MM.1S (cell line): ENCODE results near the gene OR52A1.
"Not testable (repeated sequence)": the region's sequence is repeated elsewhere in the genome, so short reads cannot be mapped to it uniquely, and the experiment has no call there.

ENCODE experiments used
- DNase-seq: peaks from one replicate; pipeline ENCODE4 v3.0.0-alpha.2; 2015
- H2AFZ ChIP-seq: fragments of 300-600 bp; sonication (generic); 2 replicates; pipeline ENCODE4 v1.6.0; 2016; ENCODE audit warnings: antibody characterized with exemption, low read length
- H3F3A ChIP-seq: fragments of 300-600 bp; sonication (generic); 2 replicates; pipeline ENCODE4 v1.6.1; 2016; ENCODE audit warnings: mild to moderate bottlenecking, antibody characterized with exemption, low read length, moderate library complexity, mixed read lengths; ENCODE audit not compliant: insufficient read depth
- H3K27ac ChIP-seq: fragments of 300-600 bp; sonication (generic); 2 replicates; pipeline ENCODE4 v1.5.1; 2016; ENCODE audit warnings: mild to moderate bottlenecking, low read length
- H3K27me3 ChIP-seq: fragments of 300-600 bp; sonication (generic); replicated peaks from 2 replicates; pipeline ENCODE4 v1.6.0; 2016; ENCODE audit warnings: low read length; ENCODE audit not compliant: insufficient read depth
- H3K36me3 ChIP-seq: fragments of 300-600 bp; sonication (generic); replicated peaks from 2 replicates; pipeline ENCODE4 v1.6.1; 2016; ENCODE audit warnings: mild to moderate bottlenecking, low read length, mixed read lengths; ENCODE audit not compliant: insufficient read depth
- H3K4me1 ChIP-seq: fragments of 300-600 bp; sonication (generic); 2 replicates; pipeline ENCODE4 v1.6.1; 2016; ENCODE audit warnings: low read length, mixed read lengths
- H3K4me2 ChIP-seq: fragments of 300-600 bp; sonication (generic); 2 replicates; pipeline ENCODE4 v1.6.0; 2016; ENCODE audit warnings: low read depth, low read length
- H3K4me3 ChIP-seq: fragments of 300-600 bp; sonication (generic); 2 replicates; pipeline ENCODE4 v1.5.1; 2016; ENCODE audit warnings: low read length, mixed read lengths
- H3K79me2 ChIP-seq: fragments of 300-600 bp; sonication (generic); 2 replicates; pipeline ENCODE4 v1.6.1; 2016; ENCODE audit warnings: mixed run types, low read length, mixed read lengths
- H3K9ac ChIP-seq: fragments of 300-600 bp; sonication (generic); 2 replicates; pipeline ENCODE4 v1.6.1; 2016; ENCODE audit warnings: low read length, mixed read lengths
- H3K9me2 ChIP-seq: fragments of 300-600 bp; sonication (generic); replicated peaks from 2 replicates; pipeline ENCODE4 v1.6.1; 2016; ENCODE audit warnings: mild to moderate bottlenecking, low read length, mixed read lengths; ENCODE audit not compliant: insufficient read depth
- H3K9me3 ChIP-seq: fragments of 300-600 bp; sonication (generic); replicated peaks from 2 replicates; pipeline ENCODE4 v1.6.1; 2016; ENCODE audit warnings: mild to moderate bottlenecking, low read length, mixed read lengths; ENCODE audit not compliant: insufficient read depth
- H4K20me1 ChIP-seq: fragments of 300-600 bp; sonication (generic); 2 replicates; pipeline ENCODE4 v1.6.1; 2016; ENCODE audit warnings: mild to moderate bottlenecking, low read length, moderate library complexity, mixed read lengths; ENCODE audit not compliant: insufficient read depth
- EZH2 ChIP-seq: fragments of 300-600 bp; sonication (generic); optimal IDR thresholded peaks from 2 replicates; pipeline ENCODE3; 2017; ENCODE audit warnings: low read depth, mild to moderate bottlenecking, antibody characterized with exemption, low read length, mixed read lengths
- EZH2phosphoT487 ChIP-seq: fragments of 300-600 bp; sonication (generic); IDR thresholded peaks from 2 replicates; pipeline ENCODE4 v1.6.1; 2018; ENCODE audit warnings: antibody characterized with exemption, low read length
- TF ChIP-seq, protein P1 (sequence below): fragments of 300-600 bp; sonication (generic); IDR thresholded peaks from 2 replicates; pipeline ENCODE4 v1.5.1; 2016; ENCODE audit warnings: antibody characterized with exemption, low read length, mixed read lengths

OR52A1 gene

DNA sequence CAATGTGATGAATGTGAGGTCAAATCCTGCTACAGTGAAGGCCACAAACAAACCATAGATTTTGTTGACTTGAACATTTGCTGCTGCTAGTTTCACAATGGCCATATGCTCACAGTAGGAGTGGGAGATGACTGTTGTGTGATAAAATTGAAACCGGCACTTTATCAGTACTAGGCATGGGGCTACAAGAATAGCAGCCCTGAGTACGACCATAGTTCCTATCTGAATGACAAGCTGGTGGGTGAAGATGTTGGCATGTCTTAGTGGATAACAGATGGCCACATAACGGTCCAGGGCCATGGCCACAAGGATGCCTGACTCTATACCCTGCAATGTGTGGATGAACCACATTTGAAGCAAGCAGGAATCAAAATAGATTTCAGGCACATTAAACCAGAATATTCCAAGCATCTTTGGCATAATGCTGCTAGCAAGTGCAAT, 2.8 kb downstream of the OR52A1 start:
- Histone ChIP-seq H3K4me2 (no peak overlapping the region), H3K9me3 (no peaks in the 10 kb centered on the region), H3K36me3 (no peaks in the 10 kb centered on the region), H3K9me2 (no peaks in the 10 kb centered on the region), H3K4me3 (no peak overlapping the region), H3K9ac (no peak overlapping the region), H3K4me1 (no peaks in the 10 kb centered on the region), H3K27me3 (no peaks in the 10 kb centered on the region), H3K27ac (no peak overlapping the region), H4K20me1 (no peaks in the 10 kb centered on the region), H3F3A (no peaks in the 10 kb centered on the region), H2AFZ (no peak overlapping the region), H3K79me2 (no peaks in the 10 kb centered on the region)
- TF ChIP-seq EZH2phosphoT487 (no peak), EZH2 (no peak)
- TF ChIP-seq, protein P1, sequence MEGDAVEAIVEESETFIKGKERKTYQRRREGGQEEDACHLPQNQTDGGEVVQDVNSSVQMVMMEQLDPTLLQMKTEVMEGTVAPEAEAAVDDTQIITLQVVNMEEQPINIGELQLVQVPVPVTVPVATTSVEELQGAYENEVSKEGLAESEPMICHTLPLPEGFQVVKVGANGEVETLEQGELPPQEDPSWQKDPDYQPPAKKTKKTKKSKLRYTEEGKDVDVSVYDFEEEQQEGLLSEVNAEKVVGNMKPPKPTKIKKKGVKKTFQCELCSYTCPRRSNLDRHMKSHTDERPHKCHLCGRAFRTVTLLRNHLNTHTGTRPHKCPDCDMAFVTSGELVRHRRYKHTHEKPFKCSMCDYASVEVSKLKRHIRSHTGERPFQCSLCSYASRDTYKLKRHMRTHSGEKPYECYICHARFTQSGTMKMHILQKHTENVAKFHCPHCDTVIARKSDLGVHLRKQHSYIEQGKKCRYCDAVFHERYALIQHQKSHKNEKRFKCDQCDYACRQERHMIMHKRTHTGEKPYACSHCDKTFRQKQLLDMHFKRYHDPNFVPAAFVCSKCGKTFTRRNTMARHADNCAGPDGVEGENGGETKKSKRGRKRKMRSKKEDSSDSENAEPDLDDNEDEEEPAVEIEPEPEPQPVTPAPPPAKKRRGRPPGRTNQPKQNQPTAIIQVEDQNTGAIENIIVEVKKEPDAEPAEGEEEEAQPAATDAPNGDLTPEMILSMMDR: no peak
- DNase-seq: no peak

DNA sequence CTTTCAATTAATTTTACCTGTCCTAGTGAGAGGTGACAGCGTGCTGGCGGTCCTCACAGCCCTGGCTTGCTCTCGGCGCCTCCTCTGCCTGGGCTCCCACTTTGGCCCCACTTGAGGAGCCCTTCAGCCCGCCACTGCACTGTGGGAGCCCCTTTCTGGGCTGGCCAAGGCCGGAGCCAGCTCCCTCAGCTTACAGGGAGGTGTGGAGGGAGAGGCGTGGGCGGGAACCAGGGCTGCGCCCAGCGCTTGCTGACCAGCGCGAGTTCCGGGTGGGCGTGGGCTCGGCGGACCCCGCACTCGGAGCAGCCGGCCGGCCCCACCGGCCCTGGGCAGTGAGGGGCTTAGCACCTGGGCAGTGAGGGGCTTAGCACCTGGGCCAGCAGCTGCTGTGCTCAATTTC, 10.4 kb downstream of the OR52A1 start:
- H3K9ac ChIP-seq, H3K4me2 ChIP-seq, H4K20me1 ChIP-seq, H3F3A ChIP-seq, DNase-seq, H3K4me1 ChIP-seq, H3K27ac ChIP-seq, H3K27me3 ChIP-seq, H3K9me3 ChIP-seq, H2AFZ ChIP-seq, H3K36me3 ChIP-seq, H3K4me3 ChIP-seq, H3K9me2 ChIP-seq, H3K79me2 ChIP-seq: not testable (repeated sequence)

DNA sequence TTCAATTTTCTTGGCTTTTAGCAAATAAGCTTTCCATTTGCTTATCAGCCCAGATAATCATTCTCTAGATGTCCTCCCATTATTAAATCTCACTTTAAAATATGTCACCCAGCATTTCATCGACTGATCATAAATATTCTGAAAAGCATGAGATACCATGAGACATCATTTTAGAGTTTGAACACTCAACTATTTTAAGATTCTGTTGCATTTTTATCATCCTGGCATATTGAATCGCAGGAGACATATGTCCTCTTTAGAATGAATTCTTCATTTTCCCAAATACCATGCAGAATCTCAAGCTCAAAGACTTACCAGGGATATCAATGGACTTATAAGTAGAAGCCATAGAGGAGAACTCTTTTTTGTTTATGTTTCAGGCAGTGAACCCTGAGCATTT, 16.6 kb downstream of the OR52A1 start, which contains the start of gene OR52A5:
OR52A5 (minus strand) TSS at position 361 of the 400 bp plus-strand sequence. CDS start 5,714 bp downstream, outside the sequence.
- H3K27ac ChIP-seq: no peak within 1 kb of the TSS
- no peaks in the 10 kb centered on the region for H3K9me2 ChIP-seq
- no peak within 1 kb of the TSS for H3K9ac ChIP-seq
- H3K4me3 ChIP-seq: no peak within 1 kb of the TSS
- TF ChIP-seq EZH2phosphoT487: no peak
- TF ChIP-seq, protein P1: no peak
- TF ChIP-seq EZH2: no peak
- H3K27me3 ChIP-seq: no peaks in the 10 kb centered on the region
- H3K79me2 ChIP-seq: no peaks in the 10 kb centered on the region
- no peaks in the 10 kb centered on the region for H3F3A ChIP-seq
- H3K4me2 ChIP-seq: no peak within 1 kb of the TSS
- no peak within 1 kb of the TSS for H2AFZ ChIP-seq
- no peaks in the 10 kb centered on the region for H3K9me3 ChIP-seq
- H3K36me3 ChIP-seq: no peaks in the 10 kb centered on the region
- no peaks in the 10 kb centered on the region for H4K20me1 ChIP-seq
- DNase-seq: no peak
- no peaks in the 10 kb centered on the region for H3K4me1 ChIP-seq

DNA sequence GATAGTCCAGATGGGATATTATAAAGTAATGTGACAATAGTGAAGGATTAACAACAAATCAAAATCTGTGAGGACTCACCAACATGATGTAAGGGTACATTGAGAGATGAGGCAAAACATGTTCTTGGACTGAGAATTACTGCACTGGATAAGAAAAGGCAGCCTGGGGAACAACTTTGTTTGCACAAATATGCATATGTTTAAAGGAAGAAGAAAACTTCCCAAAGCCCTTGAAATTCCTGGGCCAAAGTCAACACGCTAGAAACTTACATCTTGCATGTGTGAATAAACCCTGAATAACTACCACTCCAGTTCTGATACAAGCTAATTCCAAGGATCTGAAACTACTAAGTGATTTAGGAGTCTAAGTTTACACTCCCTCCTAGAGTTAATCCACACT, 17.5 kb downstream of the OR52A1 start:
- H2AFZ ChIP-seq: no peak overlapping the region
- no peak for DNase-seq
- no peaks in the 10 kb centered on the region for H3K9me3 ChIP-seq
- no peak overlapping the region for H3K4me2 ChIP-seq
- no peaks in the 10 kb centered on the region for H3K27me3 ChIP-seq
- no peaks in the 10 kb centered on the region for H3F3A ChIP-seq
- H4K20me1 ChIP-seq: no peaks in the 10 kb centered on the region
- TF ChIP-seq, protein P1: no peak
- TF ChIP-seq EZH2: no peak
- no peak for TF ChIP-seq EZH2phosphoT487
- H3K4me1 ChIP-seq: no peaks in the 10 kb centered on the region
- no peaks in the 10 kb centered on the region for H3K36me3 ChIP-seq
- H3K9ac ChIP-seq: no peak overlapping the region
- no peak overlapping the region for H3K27ac ChIP-seq
- H3K4me3 ChIP-seq: no peak overlapping the region
- H3K9me2 ChIP-seq: no peaks in the 10 kb centered on the region
- no peaks in the 10 kb centered on the region for H3K79me2 ChIP-seq
